Thyroid gland (tissue), 4 donors: Measurements from ENCODE around the gene ZNF555.

Experiments used
- POLR2A ChIP-seq, 2 donors: fragments of 450-650 bp; IDR thresholded peaks; one replicate each; pipeline ENCODE4 v1.6.1; 2017; ENCODE audit warnings: antibody characterized with exemption in 2 of 2, mild to moderate bottlenecking in 2 of 2, moderate library complexity in 1 of 2
- TF ChIP-seq, protein P1 (sequence below), 6 experiments: fragments of 200-600 bp in 3 of 6; fragments of 450-650 bp in 3 of 6; sonication (generic) in 3 of 6; IDR thresholded peaks; one replicate each; pipeline ENCODE4 v1.5.1; 2016 to 2019; ENCODE audit warnings: antibody characterized with exemption in 6 of 6, mild to moderate bottlenecking in 2 of 6, inconsistent platforms in 1 of 6, moderate library complexity in 1 of 6

DNA sequence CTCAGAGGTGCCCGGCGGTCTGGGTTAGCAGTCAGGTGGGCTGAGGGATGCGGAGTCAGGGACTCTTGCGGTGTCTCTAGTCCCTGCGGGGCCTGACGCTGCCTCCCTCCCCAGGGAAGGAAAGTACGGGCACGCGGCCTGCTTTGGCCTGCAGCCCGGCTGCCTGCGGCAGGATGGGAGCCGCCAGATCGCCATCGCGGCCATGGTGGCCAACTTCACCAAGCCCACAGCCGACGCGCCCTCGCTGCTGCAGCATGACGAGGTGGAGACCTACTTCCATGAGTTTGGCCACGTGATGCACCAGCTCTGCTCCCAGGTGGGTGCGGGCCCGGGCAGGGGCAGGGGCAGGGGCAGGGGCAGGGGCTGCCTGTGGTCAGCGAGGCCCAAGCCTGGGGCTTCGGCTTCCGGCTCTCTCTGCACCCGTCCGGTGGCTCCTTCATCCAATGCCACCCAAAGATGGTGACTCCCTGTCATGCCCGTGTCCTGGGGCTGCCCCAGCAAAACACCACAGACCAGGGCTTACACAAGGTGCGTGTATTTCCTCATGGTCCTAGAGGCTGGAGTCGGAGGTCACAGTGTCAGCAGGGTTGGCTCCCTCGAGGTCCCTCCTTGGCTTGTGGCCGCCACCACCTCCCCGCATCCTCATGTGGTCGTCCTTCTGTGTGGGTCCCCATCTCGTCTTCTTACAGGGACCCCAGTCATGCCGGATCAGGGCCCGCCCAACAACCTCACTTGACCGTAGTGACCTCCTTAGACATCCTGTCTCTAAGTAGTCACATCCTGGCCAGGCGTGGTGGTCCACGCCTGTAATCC lies 32.9 kb upstream of the ZNF555 start:
- TF ChIP-seq, protein P1, sequence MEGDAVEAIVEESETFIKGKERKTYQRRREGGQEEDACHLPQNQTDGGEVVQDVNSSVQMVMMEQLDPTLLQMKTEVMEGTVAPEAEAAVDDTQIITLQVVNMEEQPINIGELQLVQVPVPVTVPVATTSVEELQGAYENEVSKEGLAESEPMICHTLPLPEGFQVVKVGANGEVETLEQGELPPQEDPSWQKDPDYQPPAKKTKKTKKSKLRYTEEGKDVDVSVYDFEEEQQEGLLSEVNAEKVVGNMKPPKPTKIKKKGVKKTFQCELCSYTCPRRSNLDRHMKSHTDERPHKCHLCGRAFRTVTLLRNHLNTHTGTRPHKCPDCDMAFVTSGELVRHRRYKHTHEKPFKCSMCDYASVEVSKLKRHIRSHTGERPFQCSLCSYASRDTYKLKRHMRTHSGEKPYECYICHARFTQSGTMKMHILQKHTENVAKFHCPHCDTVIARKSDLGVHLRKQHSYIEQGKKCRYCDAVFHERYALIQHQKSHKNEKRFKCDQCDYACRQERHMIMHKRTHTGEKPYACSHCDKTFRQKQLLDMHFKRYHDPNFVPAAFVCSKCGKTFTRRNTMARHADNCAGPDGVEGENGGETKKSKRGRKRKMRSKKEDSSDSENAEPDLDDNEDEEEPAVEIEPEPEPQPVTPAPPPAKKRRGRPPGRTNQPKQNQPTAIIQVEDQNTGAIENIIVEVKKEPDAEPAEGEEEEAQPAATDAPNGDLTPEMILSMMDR (IDR thresholded peaks at IDR 0.05): no peak
- no peak for TF ChIP-seq POLR2A (IDR thresholded peaks at IDR 0.05)
